ENCODE data around the gene RAB37.

The RAB37 gene

GRCh38 chr17:74746922-74747321, 9.9 kb downstream of the RAB37 start:
- POLR2A ChIA-PET: interaction anchor here (1.1 to 3.5 kb wide), 4 partner anchors 22 to 126 kb away, joined by 4 to 22 read pairs (median 17); partner anchors contain the start of genes FDXR and NAT9
- CTCF ChIA-PET: interaction anchor here (0.8 to 4.5 kb wide), 4 partner anchors 10 to 118 kb away, joined by 4 to 32 read pairs (median 6); partner anchors contain the start of gene RAB37
- no peak for DNase-seq (ENCODE audit: extremely low spot score)

DNA sequence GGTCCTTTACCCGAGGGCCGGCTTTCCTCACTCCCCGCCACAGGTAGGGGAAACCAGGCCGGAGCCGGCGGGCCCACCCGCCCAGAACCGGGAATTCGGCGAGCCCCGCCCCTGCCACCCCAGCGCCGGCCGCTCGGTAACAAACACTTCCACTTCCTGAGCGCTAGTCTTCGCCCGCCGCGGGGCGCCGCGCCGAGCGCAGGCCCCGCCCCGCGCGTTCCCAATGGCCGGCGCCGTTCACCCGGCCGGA, 11.1 kb downstream of the RAB37 start:
- no peak for DNase-seq (ENCODE audit: extremely low spot score)
- TF ChIP-seq FOXK2 (IDR thresholded peaks at IDR 0.05): no peak
- TF ChIP-seq HDGF (IDR thresholded peaks at IDR 0.05; ENCODE audit: borderline replicate concordance): no peak
- TF ChIP-seq FOXM1 (IDR thresholded peaks at IDR 0.05; ENCODE audit: borderline replicate concordance): no peak
- TF ChIP-seq BHLHE40 (IDR thresholded peaks at IDR 0.05; ENCODE audit: borderline replicate concordance): no peak
- TF ChIP-seq ARNT (IDR thresholded peaks at IDR 0.05): no peak
- TF ChIP-seq TARDBP (IDR thresholded peaks at IDR 0.05): no peak
- TF ChIP-seq SP1 (IDR thresholded peaks at IDR 0.05): no peak
- no peak for TF ChIP-seq SUZ12 (IDR thresholded peaks at IDR 0.05)
- TF ChIP-seq PKNOX1 (IDR thresholded peaks at IDR 0.05): no peak
- TF ChIP-seq NFRKB (IDR thresholded peaks at IDR 0.05): no peak
- no peak for TF ChIP-seq LEF1 (IDR thresholded peaks at IDR 0.05; ENCODE audit: borderline replicate concordance)
- no peak for TF ChIP-seq CTBP1 (IDR thresholded peaks at IDR 0.05; ENCODE audit: borderline replicate concordance)
- no peak for TF ChIP-seq FOXA1 (IDR thresholded peaks at IDR 0.05)
- no peak for TF ChIP-seq L3MBTL2 (conservative IDR thresholded peaks at IDR 0.05)
- no peak for TF ChIP-seq ELF4 (IDR thresholded peaks at IDR 0.05)
- no peak for TF ChIP-seq ZNF384 (IDR thresholded peaks at IDR 0.05)
- POLR2A ChIA-PET: no interaction called here
- CTCF ChIA-PET: interaction anchor here (4.5 kb wide), 1 partner anchor 11 kb away, joined by 32 read pairs; the partner anchor contains the start of gene RAB37

More at GRCh38 chr17:74746922-74747321, 9.9 kb downstream of the RAB37 start:
- TF ChIP-seq FOXM1 (IDR thresholded peaks at IDR 0.05; ENCODE audit: borderline replicate concordance) (no peak), LEF1 (IDR thresholded peaks at IDR 0.05; ENCODE audit: borderline replicate concordance) (no peak), ZNF384 (IDR thresholded peaks at IDR 0.05) (no peak)

DNA sequence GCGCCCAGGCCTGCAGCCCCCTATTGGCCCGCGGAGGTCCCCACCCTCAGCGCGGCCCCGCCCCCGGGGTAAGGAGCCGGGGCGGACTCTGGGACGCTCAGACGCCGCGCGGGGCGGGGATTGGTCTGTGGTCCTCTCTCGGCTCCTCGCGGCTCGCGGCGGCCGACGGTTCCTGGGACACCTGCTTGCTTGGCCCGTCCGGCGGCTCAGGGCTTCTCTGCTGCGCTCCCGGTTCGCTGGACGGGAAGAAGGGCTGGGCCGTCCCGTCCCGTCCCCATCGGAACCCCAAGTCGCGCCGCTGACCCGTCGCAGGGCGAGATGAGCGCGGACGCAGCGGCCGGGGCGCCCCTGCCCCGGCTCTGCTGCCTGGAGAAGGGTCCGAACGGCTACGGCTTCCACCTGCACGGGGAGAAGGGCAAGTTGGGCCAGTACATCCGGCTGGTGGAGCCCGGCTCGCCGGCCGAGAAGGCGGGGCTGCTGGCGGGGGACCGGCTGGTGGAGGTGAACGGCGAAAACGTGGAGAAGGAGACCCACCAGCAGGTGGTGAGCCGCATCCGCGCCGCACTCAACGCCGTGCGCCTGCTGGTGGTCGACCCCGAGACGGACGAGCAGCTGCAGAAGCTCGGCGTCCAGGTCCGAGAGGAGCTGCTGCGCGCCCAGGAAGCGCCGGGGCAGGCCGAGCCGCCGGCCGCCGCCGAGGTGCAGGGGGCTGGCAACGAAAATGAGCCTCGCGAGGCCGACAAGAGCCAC, 11.6 kb downstream of the RAB37 start, which contains the start of gene NHERF1:
Gene NHERF1 (plus strand): TSS at position 100 of the 750 bp plus-strand sequence. CDS start 219 bp downstream, at position 319.
- ChIA-PET POLR2A (interaction anchor here (1.2 to 3.0 kb wide), 5 partner anchors 12 to 124 kb away, joined by 3 to 11 read pairs (median 7); partner anchors contain the start of genes FDXR and NAT9), CTCF (interaction anchor here (1.1 to 1.8 kb wide), 5 partner anchors 22 to 182 kb away, joined by 3 to 10 read pairs (median 8); a partner anchor contains a TSS)
- no peak for TF ChIP-seq SP1 (IDR thresholded peaks at IDR 0.05)
- 0 out of 2 replicates have a peak, but pooled peaks have one; percentile 41 for TF ChIP-seq L3MBTL2 (conservative IDR thresholded peaks at IDR 0.05)
- TF ChIP-seq NFRKB (IDR thresholded peaks at IDR 0.05): no peak
- no peak for TF ChIP-seq PKNOX1 (IDR thresholded peaks at IDR 0.05)
- TF ChIP-seq CTBP1 (IDR thresholded peaks at IDR 0.05; ENCODE audit: borderline replicate concordance): 0 out of 2 replicates have a peak, but pooled peaks have one; percentile 33
- TF ChIP-seq SUZ12 (IDR thresholded peaks at IDR 0.05): no peak
- TF ChIP-seq ZNF384 (IDR thresholded peaks at IDR 0.05): no peak
- TF ChIP-seq ELF4 (IDR thresholded peaks at IDR 0.05): no peak; the same call in 1 of the 2 replicates
- peak; percentile 98 for DNase-seq (ENCODE audit: extremely low spot score)

DNA sequence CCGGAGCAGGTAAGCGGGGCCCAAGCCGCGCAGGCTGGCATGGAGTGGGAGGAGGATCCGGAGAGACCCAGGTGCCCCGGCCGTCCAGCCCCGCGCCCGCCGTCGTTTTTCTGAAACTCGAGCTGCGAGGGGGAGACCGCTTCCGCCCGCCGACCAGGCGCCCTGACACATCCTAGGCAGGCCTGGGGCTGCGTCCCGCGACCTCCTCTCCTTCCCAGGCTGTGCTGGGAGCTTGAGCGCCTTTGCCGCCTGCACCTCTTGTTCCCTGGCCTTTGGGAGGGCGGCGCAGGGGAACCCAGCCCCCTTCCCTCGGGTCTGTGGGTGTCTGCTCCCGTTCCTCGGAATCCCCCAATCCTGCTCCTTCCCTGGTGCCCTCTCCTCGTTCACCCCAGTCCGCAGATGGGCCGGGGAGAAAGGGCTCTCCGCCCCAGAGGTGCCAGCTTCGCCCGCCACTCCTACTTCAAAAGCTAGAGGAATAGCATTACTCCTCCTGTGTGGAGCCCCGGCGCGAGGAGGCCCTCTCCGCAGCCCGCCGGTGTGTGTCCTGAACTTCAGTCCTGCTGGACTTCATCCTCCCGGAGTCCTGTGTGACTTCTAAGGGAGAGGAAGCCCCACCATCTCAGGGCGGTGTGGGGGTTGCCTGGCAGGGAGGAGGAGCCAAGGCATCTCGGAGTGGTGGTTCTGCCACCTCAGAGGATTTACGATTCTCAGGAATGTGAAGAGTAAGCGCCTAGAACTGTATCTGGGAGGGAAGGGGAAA, 12.4 kb downstream of the RAB37 start:
- TF ChIP-seq PKNOX1 (IDR thresholded peaks at IDR 0.05) (peak; percentile 77), SP1 (IDR thresholded peaks at IDR 0.05) (no peak), CTBP1 (IDR thresholded peaks at IDR 0.05; ENCODE audit: borderline replicate concordance) (no peak), BHLHE40 (IDR thresholded peaks at IDR 0.05; ENCODE audit: borderline replicate concordance) (no peak), ELF4 (IDR thresholded peaks at IDR 0.05) (no peak)
- POLR2A ChIA-PET: interaction anchor here (1.1 to 3.0 kb wide), 8 partner anchors 9 to 263 kb away, joined by 3 to 11 read pairs (median 6); partner anchors contain the start of genes FDXR and NAT9
- no peak for DNase-seq (ENCODE audit: extremely low spot score)
- CTCF ChIA-PET: interaction anchor here (0.9 to 2.1 kb wide), 8 partner anchors 12 to 183 kb away, joined by 3 to 10 read pairs (median 5); a partner anchor contains a TSS

DNA sequence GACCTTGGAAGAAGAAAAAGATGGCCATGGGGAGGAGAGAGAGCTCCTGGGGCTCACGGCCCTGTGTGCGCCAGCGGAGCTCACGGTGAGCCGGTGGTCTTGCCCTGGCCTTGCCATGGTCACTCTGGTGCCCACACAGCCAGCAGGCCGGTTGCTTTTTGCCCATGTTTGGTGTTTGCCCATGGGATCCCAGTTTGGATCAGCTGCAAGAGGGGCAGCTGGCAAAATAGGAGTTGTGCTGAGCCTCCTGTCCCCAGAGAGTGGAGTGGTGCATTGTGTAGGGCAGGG, 12.9 kb downstream of the RAB37 start:
- CTCF ChIA-PET: interaction anchor here (0.9 to 2.1 kb wide), 8 partner anchors 12 to 184 kb away, joined by 3 to 10 read pairs (median 5); a partner anchor contains a TSS
- DNase-seq (ENCODE audit: extremely low spot score): no peak
- POLR2A ChIA-PET: interaction anchor here (0.8 to 3.0 kb wide), 8 partner anchors 9 to 263 kb away, joined by 3 to 11 read pairs (median 4); partner anchors contain the start of genes FDXR and NAT9
- no peak for TF ChIP-seq FOXA1 (IDR thresholded peaks at IDR 0.05)
- TF ChIP-seq ZNF384 (IDR thresholded peaks at IDR 0.05): no peak
- TF ChIP-seq PKNOX1 (IDR thresholded peaks at IDR 0.05): no peak
- no peak for TF ChIP-seq CTBP1 (IDR thresholded peaks at IDR 0.05; ENCODE audit: borderline replicate concordance)
- TF ChIP-seq SUZ12 (IDR thresholded peaks at IDR 0.05): no peak
- no peak for TF ChIP-seq LEF1 (IDR thresholded peaks at IDR 0.05; ENCODE audit: borderline replicate concordance)
- TF ChIP-seq ELF4 (IDR thresholded peaks at IDR 0.05): no peak
- no peak for TF ChIP-seq ARNT (IDR thresholded peaks at IDR 0.05)
- no peak for TF ChIP-seq FOXM1 (IDR thresholded peaks at IDR 0.05; ENCODE audit: borderline replicate concordance)
- TF ChIP-seq SP1 (IDR thresholded peaks at IDR 0.05): no peak
- no peak for TF ChIP-seq HDGF (IDR thresholded peaks at IDR 0.05; ENCODE audit: borderline replicate concordance)
- TF ChIP-seq FOXK2 (IDR thresholded peaks at IDR 0.05): no peak
- no peak for TF ChIP-seq BHLHE40 (IDR thresholded peaks at IDR 0.05; ENCODE audit: borderline replicate concordance)
- TF ChIP-seq NFRKB (IDR thresholded peaks at IDR 0.05): no peak
- TF ChIP-seq TARDBP (IDR thresholded peaks at IDR 0.05): no peak
- no peak for TF ChIP-seq L3MBTL2 (conservative IDR thresholded peaks at IDR 0.05)
